NOMO-1 treated with dmso at 0.1 percent for 144 hours (cell line): Measurements from ENCODE around the gene CAMTA1.

Experiments
- DNase-seq: peaks from one replicate; lab custom pipeline; 2025; ENCODE audit not compliant: unreplicated experiment; lab: John Stamatoyannopoulos, UW

Gene CAMTA1

DNA sequence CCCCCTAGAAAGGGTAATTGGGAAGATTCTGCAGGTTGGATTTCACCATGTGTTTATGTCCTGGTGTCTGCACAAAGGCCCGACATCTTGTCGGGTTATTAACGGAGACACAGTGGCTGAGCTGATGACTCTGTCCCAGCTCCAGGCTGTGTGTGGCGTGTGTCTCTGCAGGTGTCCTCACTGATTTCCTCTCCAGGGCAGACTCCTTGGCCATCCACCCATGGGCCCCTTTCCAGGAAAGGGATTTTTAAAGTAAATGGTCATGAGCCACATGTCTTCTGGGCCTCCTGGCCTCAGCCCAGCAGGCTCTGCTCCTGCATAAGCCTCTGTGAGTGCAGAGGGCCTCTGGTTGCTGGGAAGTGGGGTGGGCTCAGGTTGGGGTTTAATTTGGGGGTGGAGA is 567.1 kb downstream of the CAMTA1 start:
- no peak for DNase-seq

DNA sequence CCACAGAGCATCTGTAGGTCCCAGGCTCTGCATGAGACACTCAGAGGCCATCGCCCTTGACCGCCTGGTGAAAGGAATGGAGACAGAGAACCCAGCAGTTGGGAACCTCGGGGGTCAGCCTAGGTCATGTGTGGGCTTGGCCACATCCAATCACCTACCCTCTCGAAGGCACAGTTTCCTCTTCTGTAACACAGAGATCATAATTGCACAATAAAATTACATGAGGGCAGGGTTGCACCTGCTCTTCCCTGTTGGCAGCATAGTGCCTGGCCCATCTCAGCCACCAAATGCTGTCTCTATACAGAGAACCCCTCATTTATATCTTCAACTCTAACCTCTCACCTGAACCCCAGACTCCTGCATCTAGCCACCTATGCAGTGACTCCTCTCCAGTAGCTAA is 567.7 kb downstream of the CAMTA1 start:
- DNase-seq: no peak

DNA sequence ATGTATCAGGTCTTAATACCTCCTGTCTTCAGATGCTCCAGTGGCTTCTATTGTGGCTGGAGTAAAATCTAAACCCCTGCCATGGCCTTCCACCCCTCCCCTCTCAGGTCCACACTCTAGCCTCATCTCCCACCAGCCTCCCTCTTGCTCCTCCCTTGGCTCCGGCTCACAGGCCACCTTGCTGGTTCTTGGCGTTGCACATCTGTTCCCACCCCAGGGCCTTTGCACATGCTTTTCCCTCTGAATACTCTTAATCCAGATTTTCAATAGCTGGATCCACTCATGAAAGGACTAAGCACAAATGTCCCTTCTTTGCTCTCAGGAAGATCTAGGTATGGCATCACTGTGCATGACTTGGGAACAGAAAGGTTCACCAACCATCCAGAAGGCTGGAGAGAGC is 570.4 kb downstream of the CAMTA1 start:
- DNase-seq: no peak

DNA sequence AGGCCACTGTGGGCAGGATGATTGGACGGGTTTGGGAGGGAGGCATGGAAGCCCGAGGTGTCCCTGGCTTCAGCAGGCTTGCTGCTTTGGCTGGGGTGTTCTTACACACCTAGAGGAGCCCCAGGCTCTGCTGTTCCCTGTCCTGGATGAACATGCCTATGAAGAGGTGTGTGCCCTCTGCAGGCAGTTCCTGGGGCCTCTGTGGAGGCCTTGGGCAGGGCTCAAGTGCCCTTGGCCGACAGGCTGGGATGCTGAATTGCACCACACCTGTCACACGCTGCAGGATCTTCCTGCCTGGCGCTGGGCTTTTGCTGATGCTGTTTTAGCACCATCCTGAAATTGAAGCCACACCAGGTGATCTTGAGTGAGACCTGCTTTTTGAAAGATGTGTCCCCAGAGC is 570.8 kb downstream of the CAMTA1 start:
- DNase-seq: no peak

DNA sequence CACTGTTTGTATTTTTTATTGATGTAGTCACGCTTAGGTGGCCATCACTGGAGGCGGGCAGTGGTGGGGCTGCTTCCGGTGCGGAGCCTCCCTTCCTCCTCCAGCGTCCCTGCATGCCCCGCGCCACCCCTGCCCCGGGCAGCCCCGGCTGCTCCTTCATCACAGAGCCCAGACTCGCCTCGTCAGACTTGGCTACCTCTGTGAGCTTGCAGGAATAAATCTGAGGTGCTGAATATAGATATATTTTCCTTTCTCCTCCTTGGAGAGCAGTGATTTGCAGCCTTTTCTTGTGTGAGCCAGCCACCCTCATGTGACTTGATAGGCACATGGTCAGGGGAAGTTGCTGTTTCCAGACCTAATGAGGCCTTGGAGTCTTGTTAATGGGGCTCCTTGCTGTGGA is 573.2 kb downstream of the CAMTA1 start:
- DNase-seq: no peak

DNA sequence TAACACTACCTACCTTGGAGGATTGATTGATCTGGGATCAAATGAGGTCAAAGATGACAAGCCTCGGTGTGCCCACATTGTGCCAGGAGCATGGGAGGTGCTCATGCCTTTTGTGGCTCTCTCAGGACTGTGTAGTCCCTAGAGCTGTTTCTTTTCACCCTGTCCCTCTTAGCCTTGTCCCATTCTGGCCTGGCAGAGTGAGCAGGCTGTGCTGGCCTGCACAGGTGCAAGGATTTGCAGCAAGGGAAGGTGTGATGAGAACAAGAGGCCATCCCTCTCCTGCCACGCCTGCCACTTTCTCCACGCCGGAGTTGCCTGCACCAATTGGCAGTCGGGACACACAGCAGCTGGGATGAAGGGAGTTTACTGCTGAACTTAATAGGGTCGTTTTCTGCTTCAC is 575.3 kb downstream of the CAMTA1 start:
- no peak for DNase-seq

DNA sequence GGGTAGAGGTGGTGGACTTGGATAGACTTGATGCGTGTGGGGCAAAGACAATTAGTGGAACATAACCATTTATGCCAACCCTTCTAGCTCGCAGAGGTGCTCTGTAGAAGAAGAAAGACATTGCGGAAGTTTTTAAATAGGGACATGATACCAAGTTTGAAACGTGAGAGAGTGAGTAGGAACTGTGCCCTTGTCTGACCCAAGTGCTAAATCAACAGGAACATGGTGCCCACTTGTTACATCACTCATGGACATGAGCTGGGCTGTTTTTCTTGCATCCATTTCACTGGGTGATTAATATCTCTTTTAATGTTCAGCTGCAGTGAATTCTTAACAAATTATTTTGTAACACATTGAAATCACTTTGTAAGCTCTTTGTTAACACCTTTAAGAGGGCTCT is 577.7 kb downstream of the CAMTA1 start:
- DNase-seq: no peak

DNA sequence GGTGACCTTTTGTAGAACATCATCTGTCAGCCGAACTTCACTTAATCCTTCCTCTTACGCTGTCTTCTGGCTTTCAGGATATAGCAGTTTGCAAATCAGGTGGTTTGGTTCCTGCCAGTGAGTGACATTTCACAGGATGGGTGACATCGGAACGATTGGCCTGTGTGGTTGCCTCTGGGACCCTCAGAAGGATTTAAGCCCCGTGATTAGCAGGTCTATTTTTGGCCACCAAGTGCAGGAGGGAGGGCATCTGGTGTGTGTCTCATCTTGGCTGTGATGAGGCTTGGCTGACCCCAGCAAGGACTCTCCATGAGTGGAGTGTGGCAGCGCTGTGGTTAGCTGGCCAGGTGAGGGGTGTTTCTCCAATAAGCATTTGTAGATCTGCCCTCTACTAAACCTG is 578.2 kb downstream of the CAMTA1 start:
- no peak for DNase-seq

DNA sequence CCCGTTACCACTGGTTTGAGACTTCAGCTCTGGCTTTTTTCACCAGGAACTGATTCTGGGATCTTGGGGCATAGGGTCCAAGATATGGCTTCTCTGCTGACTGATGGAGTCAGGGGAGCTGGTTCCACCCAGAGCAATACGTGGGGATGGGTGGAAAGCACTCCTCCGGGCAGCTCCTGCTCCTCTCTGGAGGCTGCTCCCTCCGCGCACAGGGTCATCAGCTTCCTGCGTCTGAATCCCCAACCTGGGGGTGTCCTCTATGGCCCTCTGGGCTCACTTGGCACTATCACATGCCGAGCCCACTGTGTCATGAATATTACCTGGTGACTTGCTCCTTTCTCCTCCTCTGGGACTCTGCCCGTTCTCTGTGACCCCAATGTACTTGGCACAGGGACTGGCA is 580.5 kb downstream of the CAMTA1 start:
- DNase-seq: no peak

DNA sequence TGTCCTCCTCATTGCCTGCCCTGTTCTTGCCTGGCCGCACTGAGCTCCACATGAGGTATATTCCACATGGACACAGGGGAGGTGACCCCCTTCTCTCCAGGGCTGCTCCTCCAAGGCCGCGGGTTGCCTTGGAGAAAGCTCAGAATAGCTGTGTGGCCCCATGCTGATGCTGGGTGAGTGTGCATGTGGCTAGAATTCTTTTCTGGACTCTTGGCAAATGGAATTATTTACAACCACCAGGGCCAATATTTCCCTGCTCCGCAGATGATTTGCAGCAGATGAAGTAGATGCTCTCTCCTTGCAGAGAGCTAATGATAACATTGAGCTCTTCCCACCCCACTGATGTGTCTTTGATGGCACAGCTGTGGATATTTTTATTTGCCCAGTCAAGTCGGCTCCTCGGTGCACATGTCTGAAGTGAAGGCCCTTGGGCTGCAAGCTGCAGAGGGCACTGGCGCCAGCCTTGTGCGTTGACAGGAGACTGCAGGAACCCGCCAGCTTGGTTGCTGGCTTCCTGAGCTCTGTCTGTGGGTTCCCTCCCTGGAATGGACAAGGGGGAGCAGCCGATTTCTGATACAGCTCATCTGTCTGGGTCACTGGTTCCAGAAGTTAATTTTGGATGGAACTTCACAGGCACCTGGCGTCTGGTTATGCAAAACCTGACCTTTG is 581.2 kb downstream of the CAMTA1 start:
- DNase-seq: no peak

DNA sequence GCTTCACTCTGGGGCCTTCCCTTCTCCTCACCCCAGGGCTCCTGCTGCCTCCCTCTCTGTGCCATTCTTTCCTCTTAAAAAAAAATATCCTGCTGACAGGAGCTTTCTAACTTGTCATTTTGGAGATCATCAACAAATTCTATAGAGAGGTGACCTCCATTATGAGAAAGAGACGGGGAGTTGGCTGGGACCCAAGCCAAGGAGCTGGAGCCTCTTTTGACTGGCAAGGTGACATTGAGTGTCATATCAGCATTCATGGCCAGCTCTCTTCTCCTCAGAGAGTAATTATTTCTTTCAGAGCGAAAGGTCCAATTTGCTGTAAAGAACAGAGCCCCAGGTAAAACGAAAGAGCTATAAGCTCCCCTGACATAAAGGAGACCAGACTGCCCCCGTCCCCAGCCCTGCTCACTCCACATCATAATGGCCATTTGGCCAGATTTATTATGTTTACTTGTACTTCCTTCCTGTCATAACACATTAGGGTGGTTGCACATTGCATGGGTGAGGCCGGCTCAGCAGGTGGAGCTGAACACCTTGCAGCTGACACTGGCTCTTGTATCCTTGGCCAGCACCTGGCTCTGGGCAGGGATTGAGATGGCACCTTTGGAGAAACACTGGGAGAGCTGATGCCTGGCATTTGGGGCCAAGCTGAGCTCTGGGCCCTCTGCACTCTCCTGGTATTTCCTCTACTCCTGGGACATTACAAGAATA is 581.9 kb downstream of the CAMTA1 start:
- no peak for DNase-seq

DNA sequence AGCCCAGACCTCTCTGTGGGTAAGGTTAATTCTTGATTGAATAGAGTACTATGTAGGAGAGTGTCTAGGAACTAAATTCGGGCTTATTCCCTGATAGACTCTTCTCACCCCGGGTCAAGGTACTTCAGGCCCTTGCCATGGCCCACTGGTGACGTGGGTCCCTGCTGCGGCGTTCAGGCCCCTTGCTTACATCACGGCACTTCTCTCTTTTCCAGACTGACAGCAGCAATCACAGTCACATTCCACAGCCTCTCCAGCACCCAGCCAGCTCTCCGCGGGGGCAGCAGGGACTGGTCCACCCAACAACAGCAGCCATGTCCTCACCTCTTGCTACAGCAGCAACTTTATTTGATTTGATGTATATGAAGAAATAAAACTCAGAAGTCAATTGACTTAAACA is 584.6 kb downstream of the CAMTA1 start:
- DNase-seq: no peak

DNA sequence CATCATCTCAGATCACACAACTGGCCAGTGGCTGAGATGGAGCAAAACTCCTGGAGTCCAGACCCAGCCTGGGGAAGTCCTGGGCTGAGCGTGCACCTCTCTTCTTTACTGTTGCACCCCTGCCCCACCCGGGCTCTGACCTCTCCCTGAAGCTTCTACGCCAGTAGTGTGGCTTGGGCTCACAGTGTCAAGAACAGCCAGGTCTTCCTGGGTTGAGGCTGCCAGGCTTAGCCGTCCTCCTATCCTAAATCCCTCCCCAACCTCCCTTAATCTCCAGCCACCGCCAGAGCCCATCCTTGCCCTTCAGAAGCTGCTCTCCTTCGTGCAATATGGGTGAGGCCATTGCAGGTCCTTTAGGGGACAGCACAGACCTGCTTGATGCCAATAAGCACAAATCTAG is 586.7 kb downstream of the CAMTA1 start:
- no peak for DNase-seq

DNA sequence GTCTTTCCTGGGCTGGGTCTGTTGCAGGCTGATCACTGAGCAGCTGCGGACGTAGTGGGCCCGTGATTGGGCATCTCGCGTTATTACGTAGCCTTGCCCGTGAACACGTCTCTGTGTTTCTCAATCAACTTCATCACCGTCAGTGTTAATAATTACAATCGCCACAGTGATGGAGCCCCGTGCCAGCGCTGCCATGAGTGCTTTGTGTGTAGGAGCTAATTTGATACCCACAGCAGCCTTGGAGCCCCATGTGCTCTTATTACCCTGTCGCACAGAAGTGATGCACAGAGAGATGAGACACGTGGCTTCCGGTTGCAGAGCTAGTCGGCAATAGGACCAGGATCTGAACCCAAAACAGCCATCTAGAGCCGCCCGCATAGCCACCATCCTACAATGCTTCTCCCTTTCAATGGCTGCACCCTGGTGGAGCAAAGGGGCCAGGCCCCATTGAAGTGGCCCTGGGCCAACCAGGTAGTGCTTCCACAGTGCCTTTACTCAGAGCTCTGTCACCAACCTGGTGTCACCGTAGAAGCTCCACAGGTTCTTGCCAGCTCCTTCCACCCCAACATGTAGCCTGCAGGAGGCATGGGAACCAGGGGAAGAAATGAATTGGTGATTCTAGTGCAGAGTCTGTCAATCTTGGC is 587.3 kb downstream of the CAMTA1 start:
- no peak for DNase-seq

DNA sequence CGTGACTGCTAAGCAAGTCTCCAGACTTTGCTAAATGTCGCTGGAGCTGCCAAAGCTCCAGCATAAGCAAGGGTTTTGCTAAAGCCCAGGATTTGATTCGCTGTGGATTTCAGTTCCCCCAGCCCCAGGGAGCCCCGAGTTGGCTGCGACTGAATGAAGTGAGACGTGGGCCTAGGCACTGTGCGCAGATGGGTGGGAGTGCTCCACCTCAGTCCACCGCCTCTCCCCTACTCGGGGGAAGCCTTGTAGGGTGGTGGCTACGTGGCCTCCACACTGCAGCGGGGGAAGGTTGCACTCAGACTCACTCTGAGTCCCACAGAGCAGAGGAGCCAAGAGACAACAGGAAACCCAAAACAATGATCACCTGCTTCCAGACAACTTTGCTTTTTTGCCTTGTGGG is 588.0 kb downstream of the CAMTA1 start:
- DNase-seq: no peak

DNA sequence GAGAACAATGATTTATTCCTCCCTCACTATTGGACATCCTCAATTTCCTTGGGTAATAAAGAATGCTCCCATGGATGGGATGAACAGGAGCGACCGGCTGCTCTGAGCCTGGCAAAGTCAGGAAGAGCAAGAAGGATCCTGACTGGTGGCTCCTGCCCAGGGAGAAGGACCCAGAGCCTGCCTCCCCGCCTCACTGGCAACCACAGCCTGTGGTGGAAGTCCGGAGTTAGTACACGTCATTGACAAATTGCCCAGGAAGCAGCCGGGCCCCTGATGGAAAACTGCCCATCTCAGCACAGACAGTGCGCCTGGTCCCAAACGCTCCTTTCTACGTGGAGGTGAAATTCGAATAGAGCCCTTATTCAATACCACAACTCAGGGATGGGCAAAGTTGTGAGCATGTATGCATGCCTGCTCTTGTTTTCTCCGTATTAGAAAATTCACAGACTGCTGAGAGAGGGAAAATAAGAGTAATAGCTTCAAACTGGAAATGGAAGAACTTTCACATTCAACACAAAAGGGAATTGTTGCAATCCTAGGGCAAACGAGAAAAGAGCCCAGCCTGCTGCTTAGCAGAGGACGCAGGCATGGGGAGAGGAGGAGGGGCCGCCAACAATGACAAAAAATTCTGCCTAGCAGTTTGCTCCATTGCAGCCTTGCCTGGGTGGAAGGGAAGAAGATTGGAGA is 588.8 kb downstream of the CAMTA1 start:
- no peak for DNase-seq

DNA sequence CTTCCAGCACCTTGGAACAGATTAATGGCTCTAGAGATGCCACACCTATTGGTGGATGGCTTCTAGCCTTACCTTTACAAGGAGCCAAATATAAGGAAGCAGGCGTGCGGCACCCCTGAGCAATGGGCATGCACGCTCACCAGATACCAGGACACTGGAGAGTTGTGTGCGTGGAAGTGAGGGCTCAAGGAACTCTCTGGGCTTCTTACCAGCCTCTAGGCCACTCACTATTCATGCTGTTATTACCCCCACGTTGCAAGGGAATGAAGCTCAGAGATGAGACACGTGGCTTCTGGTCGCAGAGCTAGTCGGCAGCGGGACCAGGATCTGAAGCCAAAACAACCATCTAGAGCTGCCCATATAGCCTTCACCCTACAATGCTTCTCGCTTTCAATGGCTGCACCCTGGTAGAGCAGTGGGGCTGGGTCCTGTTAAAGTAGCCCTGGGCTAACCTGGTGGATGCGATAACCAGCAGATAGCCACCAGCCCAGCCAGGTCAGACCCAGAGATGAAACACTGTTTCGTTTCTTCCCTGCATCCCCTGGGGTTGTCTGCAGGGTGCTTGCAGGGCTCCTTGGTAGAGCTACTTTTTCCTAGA is 589.4 kb downstream of the CAMTA1 start:
- no peak for DNase-seq

DNA sequence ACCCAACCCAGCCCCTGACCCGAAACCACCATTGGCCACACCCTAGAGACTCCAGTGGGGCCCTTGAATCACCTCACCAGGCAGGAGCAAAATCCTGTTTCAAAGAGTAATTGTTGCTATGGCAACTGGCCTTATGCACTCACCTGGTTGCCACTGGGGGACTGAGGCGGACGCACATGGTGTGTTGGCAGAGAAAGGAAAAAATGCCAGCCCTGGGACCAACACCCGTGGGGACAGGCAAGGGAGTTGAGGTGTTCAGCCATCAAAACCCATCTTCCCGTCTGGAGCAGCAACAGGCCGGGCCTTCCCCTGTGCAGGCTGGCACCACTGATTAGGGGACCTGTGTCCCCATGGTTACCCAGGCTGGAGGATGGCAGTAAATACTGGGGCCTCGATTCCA is 590.1 kb downstream of the CAMTA1 start:
- no peak for DNase-seq

DNA sequence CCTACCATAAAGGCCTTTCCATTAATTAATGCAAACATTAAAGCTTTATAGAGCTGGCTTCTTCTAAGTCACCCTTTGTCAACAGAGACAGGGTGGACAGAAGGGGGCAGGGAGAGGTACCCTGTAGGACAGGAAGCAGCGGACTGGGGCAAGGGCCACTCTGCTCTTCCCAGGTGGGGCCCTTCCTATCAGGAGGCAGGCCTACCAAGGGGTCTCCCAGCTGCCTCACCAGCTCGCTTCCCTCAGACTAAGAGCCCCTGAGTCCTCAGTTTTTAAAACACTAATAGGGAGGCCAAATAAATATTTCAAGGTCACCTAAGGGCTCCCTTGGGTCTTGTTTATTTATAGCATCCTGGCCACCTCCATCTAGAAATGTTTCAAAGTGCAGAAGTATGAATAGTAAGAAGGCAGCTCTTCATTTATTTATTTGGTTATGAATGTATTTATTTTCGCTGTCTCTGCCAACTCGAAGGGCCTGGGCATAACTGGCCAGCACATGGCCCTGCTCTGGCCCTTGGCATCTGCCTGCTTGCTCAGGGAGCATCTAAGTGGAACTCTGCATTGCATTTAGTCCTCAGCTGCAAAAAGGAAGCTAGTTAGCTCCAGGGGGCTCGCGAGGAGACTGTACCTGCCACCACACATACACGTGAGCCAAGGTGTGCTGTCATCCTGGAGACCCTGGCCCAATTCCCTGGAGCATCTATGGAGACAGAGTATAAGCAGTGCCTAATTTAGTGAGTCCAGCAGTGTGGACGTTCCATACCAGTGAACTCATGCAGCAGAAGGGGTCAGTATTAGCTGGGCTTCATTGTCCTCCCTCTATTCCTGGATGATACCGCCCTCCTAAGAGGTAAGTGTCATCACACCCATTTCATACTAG is 590.8 kb downstream of the CAMTA1 start:
- DNase-seq: no peak

DNA sequence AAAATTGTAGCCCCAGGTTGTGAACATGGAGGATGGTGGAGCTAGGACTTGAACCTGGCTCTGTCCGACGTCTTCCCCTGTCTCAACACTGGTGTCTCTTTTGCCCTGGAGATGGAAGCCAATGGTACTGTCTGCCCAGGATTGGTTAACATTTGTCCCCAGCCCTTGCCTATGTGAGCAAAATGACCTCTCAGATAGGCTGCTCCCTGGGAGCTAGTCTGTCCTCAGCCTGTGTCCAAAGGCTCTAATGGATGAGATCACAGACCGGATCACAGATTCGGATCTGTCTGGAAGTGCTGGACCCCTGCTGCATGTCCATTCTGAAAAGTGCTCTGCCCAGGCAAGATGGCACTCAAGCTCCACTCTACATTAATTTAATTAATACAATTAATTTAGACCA is 591.4 kb downstream of the CAMTA1 start:
- no peak for DNase-seq
